M059J (cell line): ENCODE results near the gene SSTR5. TPM values are rescaled to one million over a fixed set of nuclear protein-coding genes. Genes with fewer than 3 reads are reported as not detected.
A peak's percentile ranks its signal among the peaks of the same experiment; 100 is the strongest.

Source experiments
- DNase-seq: peaks from one replicate; pipeline ENCODE4 v3.0.0-alpha.2; 2012; ENCODE audit warnings: low read depth
- total RNA-seq: library from RNA; depleted of rRNA; stranded (reverse); fragments of >200 nt; shearing (Covaris generic); gene quantifications from 2 replicates; pipeline ENCODE4 v1.2.3, GENCODE V29; 2014

Gene SSTR5
- total RNA-seq, 1 experiment from 2014 or later, result not detected

GRCh38 chr16:1054660-1055556 lies 17.6 kb upstream of the SSTR5 start:
- peak; percentile 41 for DNase-seq

GRCh38 chr16:1055557-1055924 lies 17.0 kb upstream of the SSTR5 start:
- DNase-seq, result no peak

- no peak for DNase-seq
Measured at GRCh38 chr16:1056196-1056595, 16.4 kb upstream of the SSTR5 start.

GRCh38 chr16:1057252-1057932 lies 15.2 kb upstream of the SSTR5 start:
- DNase-seq, result no peak

DNA sequence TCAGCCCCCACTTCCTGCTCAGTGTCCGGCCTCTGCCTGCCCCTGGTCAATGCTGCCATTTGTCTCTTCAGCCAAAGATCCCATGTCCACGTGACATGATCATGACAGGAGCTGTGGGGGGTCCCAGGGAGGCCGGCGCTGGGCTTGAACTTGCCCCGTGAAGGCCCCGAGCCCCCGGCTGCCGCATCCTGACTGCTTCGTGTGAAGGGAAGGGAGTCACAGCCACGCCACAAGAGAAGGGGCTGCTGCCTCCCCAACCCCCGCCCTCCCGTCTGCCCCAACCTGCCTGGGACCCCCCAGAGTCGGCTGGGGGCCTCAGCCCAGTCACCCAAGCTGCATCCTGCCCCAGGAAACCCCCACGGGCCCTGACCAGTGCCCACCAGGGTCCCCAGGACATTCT lies 14.3 kb upstream of the SSTR5 start:
- no peak for DNase-seq

DNA sequence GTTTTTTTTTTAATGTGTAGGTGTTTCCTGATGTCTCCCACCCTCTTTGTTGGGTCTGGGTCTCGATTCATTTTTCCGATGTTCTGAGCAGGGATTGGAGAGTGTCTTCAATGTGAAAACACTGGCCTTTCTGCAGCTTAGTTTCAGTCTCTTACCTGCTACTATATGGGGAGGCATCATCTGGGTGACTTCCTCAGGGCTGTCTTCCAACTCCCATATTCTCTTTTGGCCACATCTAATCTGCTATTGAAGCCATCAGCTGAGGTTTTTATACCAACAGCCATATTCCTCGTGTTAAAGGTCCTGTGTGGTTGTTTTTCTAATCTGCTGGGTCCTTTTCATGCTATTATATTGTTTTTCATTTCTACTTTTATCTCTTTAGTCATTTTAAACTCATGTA lies 13.2 kb upstream of the SSTR5 start:
- DNase-seq, result no peak

- no peak for DNase-seq
Measured at GRCh38 chr16:1060416-1061340, 11.9 kb upstream of the SSTR5 start.

- DNase-seq, result no peak
Measured at GRCh38 chr16:1061769-1062505, 10.6 kb upstream of the SSTR5 start.

- DNase-seq, result peak; percentile 47
Measured at GRCh38 chr16:1062895-1063294, 9.7 kb upstream of the SSTR5 start.

DNA sequence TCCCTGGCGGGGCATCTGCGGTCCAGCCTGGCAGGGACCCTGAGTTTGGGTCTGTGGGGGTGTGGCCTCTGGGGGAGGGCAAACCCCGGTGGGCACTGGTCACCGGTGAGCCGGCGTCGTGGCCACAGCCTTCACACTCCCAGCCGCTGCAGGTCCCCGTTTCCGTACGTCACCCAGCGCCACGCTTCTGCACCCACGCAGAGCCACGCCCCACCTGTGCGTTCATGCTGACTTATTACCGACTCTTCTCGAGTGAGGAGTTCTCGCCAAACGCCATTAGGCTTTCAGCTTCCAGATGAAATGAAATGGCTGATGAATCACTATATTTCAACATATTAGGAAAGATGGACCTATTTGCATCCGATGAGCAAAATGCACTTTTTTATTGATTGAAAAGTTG lies 8.8 kb upstream of the SSTR5 start:
- DNase-seq, result no peak

- no peak for DNase-seq
Measured at GRCh38 chr16:1065469-1066128, 6.9 kb upstream of the SSTR5 start.

DNA sequence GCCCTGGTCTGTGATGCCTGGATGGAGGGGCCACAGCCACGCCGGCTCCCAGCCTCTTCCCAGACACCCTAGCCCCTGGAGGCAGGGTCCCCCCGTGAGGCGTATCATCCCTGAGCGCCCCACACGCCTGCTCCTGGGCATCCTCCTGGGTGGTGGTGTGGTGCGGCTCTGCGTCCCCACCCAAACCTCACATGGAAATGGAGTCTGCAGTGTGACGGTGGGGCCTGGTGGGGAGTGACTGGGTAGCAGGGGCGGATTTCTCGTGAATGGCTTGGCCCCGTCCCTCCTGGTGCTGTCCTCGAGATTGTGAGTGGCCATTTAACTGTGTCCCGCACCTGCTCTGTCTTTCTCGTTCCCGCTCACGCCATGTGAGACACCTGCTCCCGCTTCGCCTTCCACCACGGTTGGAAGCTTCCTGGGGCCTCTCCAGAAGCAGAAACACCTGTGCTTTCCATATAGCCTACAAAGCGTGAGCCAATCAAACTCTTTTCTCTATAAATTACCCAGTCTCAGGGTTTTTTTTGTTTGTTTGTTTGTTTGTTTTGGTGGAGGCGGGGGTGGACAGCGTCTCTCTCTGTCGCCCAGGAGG lies 5.9 kb upstream of the SSTR5 start:
- DNase-seq, result no peak

DNA sequence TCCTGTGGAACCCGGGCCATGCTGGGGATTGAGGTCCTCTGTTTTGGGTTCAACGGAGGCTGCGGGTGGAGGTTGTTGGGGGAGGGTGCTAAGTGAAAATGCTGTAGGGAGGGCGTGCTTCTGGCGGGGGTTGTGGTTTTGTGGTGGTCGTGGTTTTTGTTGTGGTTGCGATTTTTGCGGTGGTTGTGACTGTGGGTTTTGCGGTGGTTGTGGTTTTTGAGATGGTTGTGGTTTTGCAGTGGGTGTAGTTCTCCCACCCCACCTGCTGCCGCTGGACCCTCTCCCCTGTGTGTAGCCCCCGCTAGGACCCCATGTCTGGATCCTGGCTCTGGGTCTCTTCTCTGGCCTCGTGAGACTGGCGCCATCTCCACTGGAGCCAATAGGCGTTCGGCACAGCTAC lies 4.9 kb upstream of the SSTR5 start:
- DNase-seq, result no peak

DNA sequence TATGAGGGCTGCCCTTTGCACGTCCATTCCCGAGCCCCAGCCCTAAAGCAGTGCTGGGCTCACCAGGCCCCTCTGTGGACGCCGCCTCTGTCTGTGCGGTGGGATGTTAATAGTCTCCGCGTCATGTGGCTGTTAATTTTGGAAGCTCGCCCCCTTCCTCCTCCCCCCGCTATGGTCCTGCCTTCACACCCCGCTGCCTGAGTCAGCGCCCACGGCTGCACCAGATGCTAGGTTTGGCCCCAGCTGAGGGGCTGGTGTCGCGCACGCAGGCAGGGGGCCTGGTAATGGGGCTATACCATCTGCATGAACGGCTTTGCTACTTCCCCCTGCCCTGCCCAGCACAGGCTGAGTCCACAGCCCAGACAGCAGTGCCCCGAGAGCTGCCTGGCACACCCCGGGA lies 4.1 kb upstream of the SSTR5 start:
- DNase-seq, result no peak

GRCh38 chr16:1069154-1069553 lies 3.4 kb upstream of the SSTR5 start:
- DNase-seq, result no peak

DNA sequence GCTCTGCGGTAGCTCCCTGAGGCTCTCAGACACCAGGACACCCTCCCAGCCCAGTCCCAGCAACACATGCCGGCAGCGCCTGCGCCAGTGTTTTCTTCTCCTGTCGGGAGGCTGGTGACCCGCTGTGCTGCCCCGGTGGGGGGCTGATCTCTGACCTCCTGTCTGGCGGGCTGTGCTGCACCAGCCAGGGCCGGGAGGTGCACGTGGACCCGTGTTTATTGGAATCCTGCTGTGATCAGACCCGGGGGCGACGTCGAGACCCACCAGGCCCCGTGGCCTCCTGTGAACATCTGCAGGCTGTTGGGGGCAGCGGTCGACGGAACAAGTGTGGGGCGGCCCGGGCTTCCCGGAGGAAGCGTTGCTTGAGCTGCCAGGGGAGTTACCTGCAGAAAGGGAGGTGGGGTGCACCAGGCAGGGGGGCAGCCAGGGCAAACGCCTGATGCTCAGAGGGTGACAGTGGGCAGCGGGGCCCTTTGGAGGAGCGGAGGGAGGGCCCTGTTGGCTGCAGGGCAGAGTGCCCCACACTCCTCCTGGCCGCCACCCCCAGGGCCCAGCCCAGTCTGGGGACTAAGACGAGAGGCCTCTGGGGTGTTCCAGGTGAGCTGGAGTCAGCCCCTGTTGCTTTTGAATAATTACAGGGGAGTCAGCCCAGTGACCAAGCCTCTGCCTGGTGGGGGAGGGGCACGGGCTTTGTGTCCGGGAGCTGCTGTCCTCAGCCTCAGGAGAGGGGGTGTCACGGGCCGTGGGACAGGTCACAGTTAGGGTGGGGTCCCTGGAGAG lies 2.3 kb upstream of the SSTR5 start:
- no peak for DNase-seq

DNA sequence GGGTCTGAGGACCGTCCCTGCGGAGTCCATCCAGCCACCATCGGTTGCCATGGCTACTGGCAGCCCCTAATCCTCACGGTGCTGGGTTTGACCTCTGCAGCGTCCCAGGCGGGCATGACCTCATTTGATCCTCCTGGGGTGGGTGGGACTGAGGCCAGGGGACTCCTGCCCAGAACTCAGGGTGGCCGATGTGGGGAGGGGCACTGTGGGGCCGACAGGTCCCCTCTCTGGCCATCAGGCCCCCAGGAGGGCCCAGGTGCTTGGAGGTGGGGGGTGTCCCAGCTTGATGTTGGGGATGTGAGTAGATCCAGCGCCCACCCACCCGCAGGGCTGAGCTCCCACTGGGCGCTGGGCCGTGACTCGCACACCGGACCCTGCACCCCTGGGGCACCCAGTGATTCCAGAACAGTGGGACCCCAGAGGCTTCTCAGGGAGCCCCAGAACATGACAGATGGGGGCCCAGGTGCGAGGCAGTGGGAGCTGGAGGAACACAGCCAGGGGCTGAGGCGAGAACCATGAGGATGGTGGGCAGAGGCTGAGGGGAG lies 1.6 kb upstream of the SSTR5 start:
- DNase-seq, result no peak

DNA sequence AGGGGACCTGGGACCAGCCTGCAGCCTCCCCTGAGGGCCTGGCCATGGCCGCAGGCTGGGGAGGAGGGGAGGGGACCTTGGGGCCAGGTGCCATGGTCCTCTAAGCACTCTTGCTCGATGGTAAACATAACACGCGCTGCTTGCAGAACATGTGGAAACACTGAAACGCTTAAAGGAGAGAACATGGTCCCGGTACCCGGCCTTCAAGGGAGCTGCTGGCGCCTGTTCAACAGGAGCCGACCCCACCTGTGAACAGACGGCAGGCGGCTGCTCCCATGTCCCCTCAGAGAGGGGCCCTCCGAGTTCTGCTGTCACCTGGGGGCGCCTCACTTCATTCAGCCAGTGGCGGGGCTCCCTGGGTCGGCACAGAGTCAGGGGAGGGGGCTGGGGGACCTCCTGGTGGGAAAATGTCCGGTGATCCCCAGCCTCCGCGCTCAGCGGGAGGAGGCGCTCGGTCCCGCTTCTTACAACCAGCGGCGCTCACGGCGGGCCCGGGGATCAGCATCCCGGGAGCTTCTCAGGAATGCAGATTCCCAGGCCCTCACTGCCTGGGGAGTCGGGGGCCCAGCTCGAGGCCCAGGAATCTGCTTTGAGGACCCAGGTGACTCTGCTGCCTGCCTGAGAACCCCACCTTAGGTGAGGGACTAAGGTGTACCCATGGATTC lies 854 bp upstream of the SSTR5 start:
- DNase-seq, result no peak

DNA sequence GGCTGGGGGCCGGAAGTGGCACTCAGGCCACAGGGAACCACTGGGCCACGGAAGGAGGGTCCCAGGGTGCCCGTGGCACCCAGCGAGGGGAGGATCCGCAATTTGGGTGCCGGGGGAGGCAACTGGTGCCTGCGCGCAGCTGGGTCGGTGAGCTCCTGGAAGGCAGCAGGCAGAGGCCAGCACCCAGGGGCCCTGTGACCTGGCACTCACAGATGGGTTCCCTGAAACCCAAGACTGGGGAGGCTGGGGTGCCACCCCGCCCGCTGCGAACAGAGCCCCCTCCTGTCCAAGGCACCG lies 663 bp downstream of the SSTR5 start:
- DNase-seq, result no peak
